ENCODE results near the gene IGSF10.

Gene IGSF10

DNA sequence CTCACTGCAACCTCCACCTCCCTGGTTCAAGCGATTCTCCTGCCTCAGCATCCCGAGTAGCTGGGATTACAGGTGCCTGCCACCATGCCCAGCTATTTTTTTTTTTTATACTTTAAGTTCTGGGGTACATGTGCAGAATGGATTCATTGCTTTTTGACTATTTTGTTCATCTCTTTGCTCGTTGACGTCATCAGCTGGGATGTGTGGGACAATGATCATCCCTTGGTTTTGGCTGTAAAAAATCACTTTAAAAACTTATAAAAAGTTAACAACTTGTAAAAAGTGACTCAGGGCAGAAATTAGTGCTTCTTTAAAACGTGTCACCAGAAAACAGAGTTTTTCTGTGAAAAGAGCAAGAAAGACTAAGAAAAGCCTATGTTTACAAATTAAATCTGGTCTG is 37.8 kb downstream of the IGSF10 start:
- no peak for DNase-seq (ENCODE audit: low spot score)

DNA sequence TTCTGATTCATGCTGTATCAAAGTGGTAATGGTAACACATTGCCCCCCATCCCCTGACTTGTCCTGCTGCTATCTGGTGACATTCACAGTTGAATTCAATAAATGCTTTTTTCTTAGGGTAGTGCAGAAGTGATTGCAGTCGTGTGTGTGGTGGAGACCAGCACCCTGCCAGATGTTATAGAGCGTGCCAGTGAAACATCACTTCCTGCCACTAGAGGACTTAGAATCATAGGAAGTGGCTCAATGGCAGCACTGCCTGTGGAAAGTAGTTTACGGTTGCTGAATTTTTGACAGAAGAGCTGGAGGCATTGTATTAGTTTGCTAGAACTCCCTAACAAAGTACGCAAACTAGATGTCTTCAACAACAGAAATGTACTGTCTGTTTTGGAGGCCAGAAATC is 38.9 kb downstream of the IGSF10 start:
- DNase-seq (ENCODE audit: low spot score) = no peak

DNA sequence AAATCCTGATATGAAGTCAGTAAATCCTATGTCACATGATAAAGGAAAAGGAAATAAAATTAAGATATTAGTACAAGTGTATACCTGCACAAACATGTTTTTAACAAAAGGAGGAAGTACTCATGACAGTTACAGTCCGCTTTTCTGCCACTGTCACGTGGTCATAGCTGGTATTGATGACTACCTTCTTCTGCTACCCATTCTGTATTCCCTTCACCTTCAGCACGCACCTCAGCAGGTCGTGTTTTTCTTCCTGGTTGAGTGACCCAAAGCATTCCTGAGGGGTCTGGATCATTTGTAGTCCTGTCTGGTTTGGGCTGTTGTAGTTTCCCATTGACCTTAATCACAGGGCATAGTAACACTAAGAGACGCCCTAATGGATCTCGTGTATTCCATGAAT is 41.1 kb downstream of the IGSF10 start:
- no peak for DNase-seq (ENCODE audit: low spot score)

DNA sequence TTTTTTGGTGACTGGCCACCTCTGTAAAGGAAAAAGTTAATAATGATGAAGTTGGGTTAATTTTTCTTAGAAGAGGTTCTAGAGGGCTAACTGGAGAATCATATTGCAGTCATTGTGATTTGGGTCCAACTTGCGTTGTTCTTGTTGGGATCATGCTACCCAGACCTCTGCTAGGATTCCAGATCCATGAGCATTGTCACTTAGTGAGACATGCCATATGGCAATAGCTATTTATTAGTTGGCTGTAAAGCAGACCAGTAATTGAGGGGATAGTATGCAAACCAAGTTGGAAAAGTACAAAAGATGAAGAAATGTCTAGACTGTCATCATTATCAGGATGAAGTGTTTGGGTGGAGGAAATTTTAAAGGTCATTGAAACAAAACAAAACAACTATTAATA is 45.6 kb downstream of the IGSF10 start:
- no peak for DNase-seq (ENCODE audit: low spot score)

DNA sequence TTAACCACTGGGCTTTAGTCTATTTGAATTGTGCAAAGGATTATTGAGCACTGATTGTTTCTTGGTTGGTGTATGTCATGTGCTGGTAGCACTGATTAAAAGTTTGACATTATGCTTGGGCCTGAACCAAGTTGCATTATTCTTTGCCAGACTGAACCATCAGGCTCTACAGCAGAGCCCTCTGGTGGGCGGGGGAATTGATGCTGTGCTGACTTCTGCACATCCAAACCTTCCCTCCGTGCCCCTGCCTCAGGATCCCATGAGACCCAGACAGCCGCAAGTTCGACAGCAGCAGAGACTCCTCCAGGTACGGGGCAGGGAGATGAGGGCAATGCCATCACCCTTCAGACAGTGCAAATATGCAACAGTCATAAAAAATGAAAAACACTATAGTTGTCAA is 47.9 kb downstream of the IGSF10 start:
- DNase-seq (ENCODE audit: low spot score) = no peak
